Parathyroid adenoma (tissue), 2 donors: ENCODE results near the gene DHFR2.

Experiments
- H2AFZ ChIP-seq: fragments of 300-600 bp; sonication (generic); one replicate; pipeline ENCODE4 v1.7.0; 2017; ENCODE audit warnings: antibody characterized with exemption, mild to moderate bottlenecking
- H3K27ac ChIP-seq: fragments of 300-600 bp; sonication (generic); one replicate; pipeline ENCODE4 v1.7.0; 2017
- H3K27me3 ChIP-seq: fragments of 300-600 bp; sonication (generic); one replicate; pipeline ENCODE4 v1.7.0; 2017; ENCODE audit warnings: low read length; ENCODE audit not compliant: control insufficient read depth, insufficient read depth
- H3K36me3 ChIP-seq: fragments of 300-600 bp; sonication (generic); one replicate; pipeline ENCODE4 v1.7.0; 2017; ENCODE audit warnings: low read length; ENCODE audit not compliant: control insufficient read depth, insufficient read depth
- H3K4me1 ChIP-seq: fragments of 300-600 bp; sonication (generic); one replicate; pipeline ENCODE4 v1.7.0; 2017; ENCODE audit warnings: control low read depth
- H3K4me2 ChIP-seq: fragments of 300-600 bp; sonication (generic); one replicate; pipeline ENCODE4 v1.7.0; 2017; ENCODE audit warnings: low read length
- H3K4me3 ChIP-seq: fragments of 300-600 bp; sonication (generic); one replicate; pipeline ENCODE4 v1.7.0; 2017; ENCODE audit warnings: low read depth, low read length
- H3K79me2 ChIP-seq: fragments of 300-600 bp; sonication (generic); one replicate; pipeline ENCODE4 v1.7.0; 2017; ENCODE audit warnings: control low read depth
- H3K9ac ChIP-seq: fragments of 300-600 bp; sonication (generic); one replicate; pipeline ENCODE4 v1.7.0; 2017; ENCODE audit warnings: mild to moderate bottlenecking
- H3K9me3 ChIP-seq: fragments of 300-600 bp; sonication (generic); one replicate; pipeline ENCODE4 v1.7.0; 2017; ENCODE audit warnings: low read length; ENCODE audit not compliant: control insufficient read depth
- CTCF ChIP-seq: fragments of 300-600 bp; sonication (generic); IDR thresholded peaks from one replicate; pipeline ENCODE4 v1.7.0; 2017; ENCODE audit warnings: antibody characterized with exemption, mild to moderate bottlenecking
- donor health status: primary hyperparathyroidism.

DHFR2 gene

DNA sequence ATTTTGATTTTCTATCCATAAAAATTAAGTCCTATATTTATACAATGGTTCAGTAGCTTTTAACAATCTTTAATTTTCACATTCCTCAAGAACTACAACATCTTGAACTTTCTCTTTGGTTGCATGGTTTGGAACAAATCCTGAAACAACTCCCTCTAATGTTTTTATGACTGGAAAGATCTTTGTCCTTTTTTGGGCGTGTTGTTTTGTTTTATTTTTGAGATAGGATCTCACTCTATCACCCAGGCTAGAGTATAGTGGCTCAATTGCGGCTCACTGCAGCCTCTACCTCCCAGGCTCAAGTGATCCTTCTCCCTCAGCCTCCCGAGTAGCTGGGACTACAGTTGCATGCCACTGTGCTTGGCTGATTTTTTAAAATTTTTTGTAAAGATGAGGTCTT lies 38.3 kb downstream of the DHFR2 start:
- no peaks in the 10 kb centered on the region for H3K9me3 ChIP-seq
- H2AFZ ChIP-seq, result no peak overlapping the region
- no peaks in the 10 kb centered on the region for H3K27me3 ChIP-seq
- no peak overlapping the region for H3K4me2 ChIP-seq
- no peak overlapping the region for H3K27ac ChIP-seq
- TF ChIP-seq CTCF, result no peak
- H3K4me1 ChIP-seq, result no peaks in the 10 kb centered on the region
- no peaks in the 10 kb centered on the region for H3K79me2 ChIP-seq
- no peaks in the 10 kb centered on the region for H3K36me3 ChIP-seq
- H3K9ac ChIP-seq, result no peak overlapping the region
- H3K4me3 ChIP-seq, result no peak overlapping the region

- Histone ChIP-seq H2AFZ (no peak overlapping the region), H3K9me3 (no peaks in the 10 kb centered on the region), H3K9ac (no peak overlapping the region), H3K27ac (no peak overlapping the region), H3K79me2 (no peaks in the 10 kb centered on the region), H3K27me3 (no peaks in the 10 kb centered on the region), H3K4me3 (no peak overlapping the region), H3K36me3 (no peaks in the 10 kb centered on the region), H3K4me2 (no peak overlapping the region), H3K4me1 (no peaks in the 10 kb centered on the region)
- no peak for TF ChIP-seq CTCF
Observed at GRCh38 chr3:94020293-94020692, 42.4 kb downstream of the DHFR2 start.

DNA sequence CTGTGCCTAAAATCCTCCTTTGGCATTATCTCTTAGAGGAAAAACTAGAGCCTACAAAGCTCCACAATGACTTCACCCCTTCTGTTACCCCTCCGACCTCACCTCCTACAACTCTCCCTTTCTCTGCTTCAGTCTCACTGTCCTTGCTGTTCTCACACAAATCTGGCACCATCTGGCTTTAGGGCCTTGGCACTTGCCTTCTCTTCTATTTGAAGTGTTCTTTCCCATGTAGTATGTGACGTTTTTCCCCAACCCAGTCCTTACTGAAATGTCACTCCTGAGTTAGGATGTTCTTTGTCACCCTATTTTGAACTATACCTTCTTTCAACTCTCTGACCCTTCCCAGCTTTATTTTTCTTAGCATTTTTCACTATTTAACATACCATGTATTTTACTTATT lies 43.1 kb downstream of the DHFR2 start:
- Histone ChIP-seq H3K4me1 (no peaks in the 10 kb centered on the region), H3K4me2 (no peak overlapping the region), H2AFZ (no peak overlapping the region), H3K9ac (no peak overlapping the region), H3K27ac (no peak overlapping the region), H3K9me3 (no peaks in the 10 kb centered on the region), H3K4me3 (no peak overlapping the region), H3K36me3 (no peaks in the 10 kb centered on the region), H3K27me3 (no peaks in the 10 kb centered on the region), H3K79me2 (no peaks in the 10 kb centered on the region)
- TF ChIP-seq CTCF, result no peak

DNA sequence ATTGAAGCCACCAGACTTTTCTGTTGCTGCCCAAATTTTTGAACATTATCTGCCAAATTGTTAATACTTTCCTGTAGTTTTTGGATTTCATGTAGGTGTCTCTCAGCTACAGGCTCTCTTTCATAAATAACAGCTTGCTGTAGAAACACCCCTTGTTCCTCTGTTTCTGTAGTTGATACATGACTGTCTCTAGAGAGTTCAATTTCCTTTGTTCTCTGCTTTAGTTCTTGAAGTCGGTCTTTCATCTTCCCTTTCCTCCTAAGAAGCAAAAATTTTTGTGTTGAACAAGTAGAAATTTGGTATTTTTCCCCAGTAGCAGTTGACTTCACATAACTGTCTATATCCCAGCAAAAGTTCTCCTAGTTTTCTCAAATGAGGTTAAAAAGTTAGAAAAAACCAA lies 47.7 kb downstream of the DHFR2 start:
- Histone ChIP-seq H3K36me3 (no peaks in the 10 kb centered on the region), H3K4me2 (no peak overlapping the region), H3K27ac (no peak overlapping the region), H3K4me1 (no peaks in the 10 kb centered on the region), H3K9ac (no peak overlapping the region), H2AFZ (no peak overlapping the region), H3K79me2 (no peaks in the 10 kb centered on the region), H3K4me3 (no peak overlapping the region), H3K9me3 (no peaks in the 10 kb centered on the region), H3K27me3 (no peaks in the 10 kb centered on the region)
- TF ChIP-seq CTCF, result no peak

DNA sequence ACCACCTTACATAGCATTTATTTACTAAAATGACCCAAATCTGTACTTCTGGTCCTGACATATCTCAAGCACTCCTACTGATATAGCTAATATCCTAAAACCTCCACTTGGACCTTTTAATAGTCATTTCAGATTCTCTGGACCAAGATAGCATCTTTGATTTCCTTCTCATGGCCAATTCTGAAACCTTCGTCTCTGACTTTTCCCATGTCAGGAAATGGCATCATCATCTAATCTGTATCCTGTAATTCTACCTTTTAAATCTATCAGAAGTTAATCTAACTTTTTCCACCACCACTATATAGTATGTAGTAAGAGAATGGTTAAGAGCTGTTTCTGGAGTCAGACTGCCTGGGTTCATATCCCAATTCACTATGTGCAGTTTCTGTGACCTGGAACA lies 50.5 kb downstream of the DHFR2 start:
- no peak overlapping the region for H3K27ac ChIP-seq
- H3K36me3 ChIP-seq, result no peaks in the 10 kb centered on the region
- no peak overlapping the region for H3K4me3 ChIP-seq
- H3K79me2 ChIP-seq, result no peaks in the 10 kb centered on the region
- H3K9me3 ChIP-seq, result no peaks in the 10 kb centered on the region
- H3K27me3 ChIP-seq, result no peaks in the 10 kb centered on the region
- no peak overlapping the region for H3K9ac ChIP-seq
- peaks cover under 1% of the 10 kb centered on the region for H3K4me1 ChIP-seq
- no peak for TF ChIP-seq CTCF
- H2AFZ ChIP-seq, result no peak overlapping the region
- no peak overlapping the region for H3K4me2 ChIP-seq
